Epithelial cell of proximal tubule (primary cell): ENCODE results near the gene TRPM3. TPM values are rescaled to one million over a fixed set of nuclear protein-coding genes. Genes with fewer than 3 reads are reported as not detected.

ENCODE experiments used
- DNase-seq: peaks from one replicate; pipeline ENCODE4 v3.0.0-alpha.2; 2011; ENCODE audit warnings: low read depth
- H3K4me3 ChIP-seq: 2 replicates; pipeline ENCODE4 v1.5.1; 2011; ENCODE audit warnings: low read depth, mild to moderate bottlenecking, low read length
- total RNA-seq: library from RNA; depleted of rRNA; stranded (reverse); fragments of >200 nt; gene quantifications from 2 replicates; pipeline ENCODE4 v1.2.3, GENCODE V29; 2015
- TF ChIP-seq, protein P1 (sequence below): conservative IDR thresholded peaks from 2 replicates; pipeline ENCODE4 v1.5.1; 2012; ENCODE audit warnings: low read depth, mild to moderate bottlenecking, low read length

Gene TRPM3
- total RNA-seq, 1 donor from 2014 or later: not detected

DNA sequence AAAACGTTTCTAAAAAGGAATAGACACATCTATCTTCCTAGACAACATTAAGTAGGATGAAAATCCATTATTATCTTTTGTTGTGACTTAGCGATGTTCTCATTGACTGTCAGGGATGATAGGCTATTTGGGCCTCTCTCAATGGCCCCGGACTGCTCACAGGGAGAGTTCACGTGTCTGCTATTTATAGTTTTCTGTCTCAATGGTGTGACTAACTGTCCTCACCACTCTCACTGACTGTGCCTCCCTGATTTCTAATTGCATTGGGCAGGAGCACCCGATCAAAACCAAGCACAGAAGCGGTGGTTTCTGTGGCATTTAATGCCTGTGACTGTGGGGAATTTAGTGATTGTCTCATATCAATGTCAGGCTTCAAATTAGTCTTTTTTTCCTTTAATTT is 420.3 kb downstream of the TRPM3 start:
- H3K4me3 ChIP-seq: no peak overlapping the region
- TF ChIP-seq, protein P1, sequence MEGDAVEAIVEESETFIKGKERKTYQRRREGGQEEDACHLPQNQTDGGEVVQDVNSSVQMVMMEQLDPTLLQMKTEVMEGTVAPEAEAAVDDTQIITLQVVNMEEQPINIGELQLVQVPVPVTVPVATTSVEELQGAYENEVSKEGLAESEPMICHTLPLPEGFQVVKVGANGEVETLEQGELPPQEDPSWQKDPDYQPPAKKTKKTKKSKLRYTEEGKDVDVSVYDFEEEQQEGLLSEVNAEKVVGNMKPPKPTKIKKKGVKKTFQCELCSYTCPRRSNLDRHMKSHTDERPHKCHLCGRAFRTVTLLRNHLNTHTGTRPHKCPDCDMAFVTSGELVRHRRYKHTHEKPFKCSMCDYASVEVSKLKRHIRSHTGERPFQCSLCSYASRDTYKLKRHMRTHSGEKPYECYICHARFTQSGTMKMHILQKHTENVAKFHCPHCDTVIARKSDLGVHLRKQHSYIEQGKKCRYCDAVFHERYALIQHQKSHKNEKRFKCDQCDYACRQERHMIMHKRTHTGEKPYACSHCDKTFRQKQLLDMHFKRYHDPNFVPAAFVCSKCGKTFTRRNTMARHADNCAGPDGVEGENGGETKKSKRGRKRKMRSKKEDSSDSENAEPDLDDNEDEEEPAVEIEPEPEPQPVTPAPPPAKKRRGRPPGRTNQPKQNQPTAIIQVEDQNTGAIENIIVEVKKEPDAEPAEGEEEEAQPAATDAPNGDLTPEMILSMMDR: no peak
- DNase-seq: no peak

DNA sequence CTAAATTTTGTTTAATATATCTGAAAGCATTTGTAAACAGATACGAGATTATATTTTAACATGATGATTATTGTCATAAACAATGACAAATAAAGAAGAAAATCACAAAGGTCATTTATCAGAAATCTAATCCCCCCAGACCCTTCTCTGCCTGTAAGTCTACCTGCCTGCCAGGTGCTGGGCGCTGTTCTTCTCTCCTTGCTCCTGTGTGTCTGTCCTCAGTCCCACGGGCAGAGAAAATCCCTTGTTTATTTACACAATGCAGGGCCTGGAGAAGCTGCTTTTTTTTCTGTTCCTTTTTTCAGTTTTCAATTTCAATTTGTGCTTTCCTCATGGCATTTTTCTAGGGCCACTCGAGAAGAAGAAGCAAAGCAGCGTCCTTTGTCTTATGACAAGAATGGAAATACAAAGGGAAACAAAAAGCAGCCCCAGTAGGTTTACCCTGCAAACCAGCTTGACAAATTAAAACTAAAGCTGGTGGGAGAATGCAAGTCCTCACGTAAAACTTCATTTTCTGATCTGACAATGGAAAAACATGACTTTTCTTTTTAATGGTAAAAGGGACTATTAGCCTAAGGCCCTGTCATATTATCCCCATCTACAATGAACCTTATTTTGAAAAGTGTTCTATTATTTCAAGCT is 424.6 kb downstream of the TRPM3 start:
- no peak for DNase-seq
- H3K4me3 ChIP-seq: no peak overlapping the region
- TF ChIP-seq, protein P1: no peak

DNA sequence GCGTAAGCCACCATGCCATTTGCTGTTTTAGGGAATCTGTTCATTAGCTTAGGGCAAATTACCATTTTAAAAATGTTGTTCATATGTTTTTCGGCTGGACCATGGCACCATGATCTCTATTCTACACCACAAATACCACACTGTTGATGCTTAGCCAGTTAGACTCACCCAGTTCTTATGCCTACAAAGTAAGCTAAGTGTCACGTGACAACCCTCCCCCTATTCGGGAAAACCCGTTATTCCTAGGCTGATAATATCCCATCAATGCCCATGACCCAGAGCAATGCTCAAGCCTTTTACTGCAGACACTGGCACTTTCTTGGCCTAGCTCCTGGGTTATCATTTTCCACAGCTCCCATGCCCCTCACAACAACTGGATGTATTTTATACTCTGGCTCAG is 426.7 kb downstream of the TRPM3 start:
- no peak for DNase-seq
- no peak overlapping the region for H3K4me3 ChIP-seq
- TF ChIP-seq, protein P1: no peak

DNA sequence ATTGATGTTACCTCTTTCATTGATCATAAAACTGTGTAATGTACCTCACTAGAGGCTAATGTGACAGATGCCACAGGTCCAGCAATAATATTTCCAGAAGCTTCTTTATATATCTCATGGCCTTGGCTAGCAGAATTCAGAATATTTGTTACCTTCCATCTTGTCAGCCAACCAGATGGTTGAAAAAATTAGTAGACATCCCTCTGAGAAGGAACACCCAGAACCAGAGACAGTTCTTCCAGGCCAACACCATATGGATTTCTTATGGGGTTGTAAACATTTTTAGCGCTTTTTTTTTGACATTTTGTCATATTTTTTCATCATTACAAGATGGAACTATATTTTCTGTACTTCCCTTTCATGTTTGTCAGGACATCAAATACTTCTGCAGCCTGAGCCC is 428.2 kb downstream of the TRPM3 start:
- TF ChIP-seq, protein P1: no peak
- H3K4me3 ChIP-seq: no peak overlapping the region

DNA sequence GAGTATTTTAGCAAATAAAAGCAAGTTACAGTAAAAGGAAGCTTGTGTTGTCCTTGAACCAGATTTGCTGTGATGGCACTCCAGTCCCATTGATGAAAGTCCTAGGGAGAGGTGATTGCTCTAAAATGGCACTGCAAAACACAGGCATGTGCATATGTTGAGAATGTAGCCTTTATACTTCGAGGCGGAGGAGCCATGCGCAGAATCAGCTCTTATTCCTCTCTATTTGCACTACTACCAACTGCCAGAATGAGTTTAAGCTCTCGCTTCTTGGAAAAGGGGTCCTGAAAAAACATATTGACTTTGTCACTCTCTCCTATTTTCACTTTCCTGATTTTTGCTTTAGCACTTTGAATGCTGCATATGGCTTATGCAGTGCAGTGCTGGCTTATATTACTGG is 429.0 kb downstream of the TRPM3 start:
- TF ChIP-seq, protein P1: no peak
- no peak for DNase-seq
- H3K4me3 ChIP-seq: no peak overlapping the region

More for the DNA sequence above, 428.2 kb downstream of the TRPM3 start:
- no peak for DNase-seq

DNA sequence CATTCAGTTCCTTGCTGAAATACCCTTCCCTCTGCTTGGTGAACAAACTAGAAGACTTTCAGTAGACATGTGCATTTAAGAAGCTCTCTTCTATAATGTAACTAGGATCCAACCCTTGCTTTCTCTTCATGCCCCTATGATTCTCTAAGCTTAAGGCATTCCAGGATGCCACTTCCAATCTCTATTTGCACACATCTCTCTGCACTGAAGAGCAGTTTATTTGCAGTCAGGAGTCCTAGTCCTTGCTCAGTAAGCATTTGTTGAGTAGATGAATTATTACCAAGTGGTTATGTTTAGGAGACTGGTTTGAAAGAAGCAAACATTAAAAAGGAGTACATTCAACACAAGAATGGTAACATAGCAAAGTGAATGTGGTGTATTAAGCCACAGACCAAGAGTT is 432.7 kb downstream of the TRPM3 start:
- TF ChIP-seq, protein P1: no peak
- no peak for DNase-seq
- no peak overlapping the region for H3K4me3 ChIP-seq

DNA sequence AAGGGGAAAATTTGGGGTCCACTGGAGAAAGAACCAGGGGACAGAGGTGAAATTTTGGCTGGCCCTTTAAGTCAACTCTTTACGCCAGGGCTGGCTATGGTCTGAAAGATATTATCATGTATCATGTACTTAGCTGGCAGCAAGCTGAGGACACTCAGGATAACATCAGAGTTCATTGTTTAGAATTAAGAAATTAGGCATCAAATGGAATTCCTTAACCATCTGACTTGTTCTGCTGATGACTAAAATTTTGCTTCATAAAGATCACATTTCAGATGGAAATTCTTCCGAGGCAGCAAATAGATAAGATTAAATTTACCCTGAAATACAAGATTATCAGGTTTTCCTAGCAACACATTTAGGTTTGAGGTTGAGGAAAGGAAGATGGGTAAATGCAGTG is 437.6 kb downstream of the TRPM3 start:
- DNase-seq: no peak
- H3K4me3 ChIP-seq: no peak overlapping the region
- TF ChIP-seq, protein P1: no peak
